ENCODE results near the gene KPNA6. TPM values are rescaled to one million over a fixed set of nuclear protein-coding genes. Genes with fewer than 3 reads are reported as not detected.

KPNA6 gene
- total and polyA plus RNA-seq, 9 of the 15 experiments (the other 6 are each of a cell fraction or from before 2014, with no cell fraction given): 20.1 to 54.6 (median 32.2) TPM

GRCh38 chr1:32072622-32073298, 35.1 kb upstream of the KPNA6 start, which contains the start of gene TMEM39B (continued):
- TF ChIP-seq TBP (optimal IDR thresholded peaks at IDR 0.05; ENCODE audit: low read depth, low read length) (peak; percentile 70), REST (IDR thresholded peaks at IDR 0.05; ENCODE audit: borderline replicate concordance) (peak; percentile 27; the same call in 1 of the 2 replicates), REST (CRISPR knock-in tag; IDR thresholded peaks at IDR 0.05; ENCODE audit: low read depth) (no peak), HDAC2 (IDR thresholded peaks at IDR 0.05) (0 out of 2 replicates have a peak, but pooled peaks have one; percentile 80), LCOR (CRISPR knock-in tag; IDR thresholded peaks at IDR 0.05) (peak; percentile 97), ZNF282 (CRISPR knock-in tag; IDR thresholded peaks at IDR 0.05) (no peak), ZBTB40 (IDR thresholded peaks at IDR 0.05) (peak; percentile 63), ZBTB40 (CRISPR knock-in tag; IDR thresholded peaks at IDR 0.05) (no peak), NR1H2 (CRISPR knock-in tag; IDR thresholded peaks at IDR 0.05) (no peak)
